Keratinocyte (primary cell): Measurements from ENCODE around the gene ARMH3. TPM values are rescaled to one million over a fixed set of nuclear protein-coding genes. Genes with fewer than 3 reads are reported as not detected.

ENCODE experiments used
- DNase-seq: peaks from one replicate; pipeline ENCODE4 v3.0.0-alpha.2; 2011; ENCODE audit warnings: low read depth, missing footprints, low spot score
- FAIRE-seq: peaks from 2 replicates; lab custom pipeline; 2011; peaks lifted over from hg19 to GRCh38; lab: Jason Lieb, UNC
- H2AFZ ChIP-seq: 2 replicates; pipeline ENCODE4 v1.6.0; 2012; ENCODE audit warnings: low read length, control low read depth, inconsistent platforms; ENCODE audit not compliant: control insufficient read depth
- H3K27ac ChIP-seq: 2 replicates; pipeline ENCODE4 v1.5.1; 2011; ENCODE audit warnings: low read length; ENCODE audit not compliant: control insufficient read depth, insufficient read depth
- H3K27me3 ChIP-seq: 3 replicates; pipeline ENCODE4 v1.6.0; 2011; ENCODE audit warnings: low read length; ENCODE audit not compliant: control insufficient read depth, insufficient read depth; ENCODE audit errors: extremely low read depth
- H3K36me3 ChIP-seq, 2 experiments: 2 replicates in 1 of 2; 3 replicates in 1 of 2; pipeline ENCODE4 v1.5.1; 2011; ENCODE audit warnings: low read length in 2 of 2, mild to moderate bottlenecking in 1 of 2; ENCODE audit not compliant: control insufficient read depth in 2 of 2, insufficient read depth in 2 of 2; ENCODE audit errors: extremely low read depth in 1 of 2
- H3K4me1 ChIP-seq: 3 replicates; pipeline ENCODE4 v1.5.1; 2011; ENCODE audit warnings: low read length; ENCODE audit not compliant: control insufficient read depth, insufficient read depth; ENCODE audit errors: extremely low read depth
- H3K4me2 ChIP-seq: 3 replicates; pipeline ENCODE4 v1.6.0; 2011; ENCODE audit warnings: low read depth, low read length; ENCODE audit not compliant: control insufficient read depth, insufficient read depth; ENCODE audit errors: extremely low read depth
- H3K4me3 ChIP-seq, 3 experiments: fragments of 200-600 bp in 1 of 3; sonication (generic) in 1 of 3; 2 replicates in 2 of 3; 3 replicates in 1 of 3; pipeline ENCODE4 v1.5.1; 2011 to 2016; ENCODE audit warnings: low read length in 3 of 3, mild to moderate bottlenecking in 3 of 3, control low read depth in 2 of 3, inconsistent platforms in 1 of 3, low read depth in 1 of 3, mixed read lengths in 1 of 3, mixed run types in 1 of 3, moderate library complexity in 1 of 3; ENCODE audit not compliant: control insufficient read depth in 2 of 3, insufficient read depth in 2 of 3; ENCODE audit errors: extremely low read depth in 1 of 3
- H3K79me2 ChIP-seq: 2 replicates; pipeline ENCODE4 v1.6.0; 2012; ENCODE audit warnings: low read length; ENCODE audit not compliant: control insufficient read depth, insufficient read depth
- H3K9ac ChIP-seq: 3 replicates; pipeline ENCODE4 v1.6.0; 2011; ENCODE audit warnings: low read length; ENCODE audit not compliant: control insufficient read depth, insufficient read depth; ENCODE audit errors: extremely low read depth
- H3K9me1 ChIP-seq: 3 replicates; pipeline ENCODE4 v1.6.0; 2011; ENCODE audit warnings: low read length; ENCODE audit not compliant: control insufficient read depth, insufficient read depth; ENCODE audit errors: extremely low read depth
- H3K9me3 ChIP-seq: 2 replicates; pipeline ENCODE4 v1.5.1; 2012; ENCODE audit warnings: low read depth, low read length; ENCODE audit not compliant: control insufficient read depth
- H4K20me1 ChIP-seq: 3 replicates; pipeline ENCODE4 v1.6.0; 2011; ENCODE audit warnings: low read length; ENCODE audit not compliant: control insufficient read depth, insufficient read depth; ENCODE audit errors: extremely low read depth
- CTCF ChIP-seq, 3 experiments: IDR thresholded peaks in 1 of 3; conservative IDR thresholded peaks in 1 of 3; optimal IDR thresholded peaks in 1 of 3; 2 replicates in 2 of 3; 3 replicates in 1 of 3; pipeline versions ENCODE3 to v1.5.1; 2011; ENCODE audit warnings: low read length in 3 of 3, mild to moderate bottlenecking in 3 of 3, moderate library complexity in 2 of 3, control low read depth in 1 of 3, inconsistent platforms in 1 of 3; ENCODE audit not compliant: insufficient read depth in 2 of 3; ENCODE audit errors: extremely low read depth in 1 of 3
- EZH2 ChIP-seq: IDR thresholded peaks from one replicate; pipeline ENCODE4 v1.6.1; 2012; ENCODE audit warnings: inconsistent platforms, mild to moderate bottlenecking, low read length, moderate library complexity
- dilution Hi-C: fragments of 300-500 bp; cut with MboI; formaldehyde crosslinking; loops from one replicate; pipeline ENCODE4 v1.7.0; 2020; ENCODE audit warnings: low sequenced_read_pairs; ENCODE audit not compliant: extremely low pct_ligation_motif_present
- polyA plus RNA-seq, 5 experiments: library from polyadenylated mRNA; depleted of rRNA in 3 of 5; stranded (reverse) in 3 of 5; stranded (forward) in 1 of 5; unstranded in 1 of 5; fragments of >200 nt; gene quantifications; 1 replicate in 1 of 5; 2 replicates in 3 of 5; 3 replicates in 1 of 5; pipeline versions ENCODE4 v1.2.1 to v1.2.3, GENCODE V29; 2011 to 2012; ENCODE audit warnings: missing spikeins in 2 of 5, low read depth in 1 of 5, low replicate concordance in 1 of 5

The ARMH3 gene
- polyA plus RNA-seq, 1 donor (not counting 4 experiments of a cell fraction or from before 2014, with no cell fraction given), result 25.3 TPM

GRCh38 chr10:101919026-101919770, 136.8 kb downstream of the ARMH3 start:
- H4K20me1 ChIP-seq, result no peaks in the 10 kb centered on the region
- no peaks in the 10 kb centered on the region for H3K79me2 ChIP-seq
- no peak for FAIRE-seq
- DNase-seq, result no peak
- H2AFZ ChIP-seq, result no peak overlapping the region
- H3K27ac ChIP-seq, result no peak overlapping the region
- no peak overlapping the region for H3K4me3 ChIP-seq
- no peak overlapping the region for H3K9ac ChIP-seq
- H3K4me1 ChIP-seq, result no peaks in the 10 kb centered on the region
- TF ChIP-seq EZH2 (no peak), CTCF (optimal IDR thresholded peaks at IDR 0.05 in 1 of 3, IDR thresholded peaks at IDR 0.05 in 1 of 3, conservative IDR thresholded peaks at IDR 0.05 in 1 of 3; ENCODE audit: extremely low read depth in 1 of 3, insufficient read depth in 2 of 3, low read length in 3 of 3) (no peak)
- no peaks in the 10 kb centered on the region for H3K9me3 ChIP-seq
- H3K9me1 ChIP-seq, result no peaks in the 10 kb centered on the region
- H3K27me3 ChIP-seq, result no peaks in the 10 kb centered on the region
- dilution Hi-C loops, result no loop called here
- no peaks in the 10 kb centered on the region for H3K36me3 ChIP-seq
- no peak overlapping the region for H3K4me2 ChIP-seq

GRCh38 chr10:101912561-101913179, 143.3 kb downstream of the ARMH3 start:
- H3K79me2 ChIP-seq, result no peaks in the 10 kb centered on the region
- FAIRE-seq, result no peak

More at GRCh38 chr10:101912561-101913179, 143.3 kb downstream of the ARMH3 start:
- DNase-seq, result no peak
- no peaks in the 10 kb centered on the region for H3K9me1 ChIP-seq
- H3K4me3 ChIP-seq, result no peak overlapping the region
- H3K27me3 ChIP-seq, result no peaks in the 10 kb centered on the region
- no peak overlapping the region for H2AFZ ChIP-seq
- H3K9ac ChIP-seq, result no peak overlapping the region
- peaks cover 0 to 4% of the 10 kb centered on the region in 2 experiments for H3K36me3 ChIP-seq
- H3K4me1 ChIP-seq, result no peaks in the 10 kb centered on the region
- no peaks in the 10 kb centered on the region for H4K20me1 ChIP-seq
- no peak overlapping the region for H3K4me2 ChIP-seq
- dilution Hi-C loops, result no loop called here
- no peak for TF ChIP-seq EZH2
- no peak for TF ChIP-seq CTCF (optimal IDR thresholded peaks at IDR 0.05 in 1 of 3, IDR thresholded peaks at IDR 0.05 in 1 of 3, conservative IDR thresholded peaks at IDR 0.05 in 1 of 3; ENCODE audit: extremely low read depth in 1 of 3, insufficient read depth in 2 of 3, low read length in 3 of 3)
- no peaks in the 10 kb centered on the region for H3K9me3 ChIP-seq
- H3K27ac ChIP-seq, result no peak overlapping the region
